ENCODE results near the gene SPECC1. TPM values are rescaled to one million over a fixed set of nuclear protein-coding genes. Genes with fewer than 3 reads are reported as not detected.

Gene SPECC1
- total RNA-seq, 1 donor from 2014 or later, result 55.4 TPM

- FAIRE-seq, result no peak
- peak; percentile 36 to 56 for DNase-seq (ENCODE audit: low spot score in 2 of 2)
Measured at GRCh38 chr17:20121359-20122253, 112.4 kb downstream of the SPECC1 start.

DNA sequence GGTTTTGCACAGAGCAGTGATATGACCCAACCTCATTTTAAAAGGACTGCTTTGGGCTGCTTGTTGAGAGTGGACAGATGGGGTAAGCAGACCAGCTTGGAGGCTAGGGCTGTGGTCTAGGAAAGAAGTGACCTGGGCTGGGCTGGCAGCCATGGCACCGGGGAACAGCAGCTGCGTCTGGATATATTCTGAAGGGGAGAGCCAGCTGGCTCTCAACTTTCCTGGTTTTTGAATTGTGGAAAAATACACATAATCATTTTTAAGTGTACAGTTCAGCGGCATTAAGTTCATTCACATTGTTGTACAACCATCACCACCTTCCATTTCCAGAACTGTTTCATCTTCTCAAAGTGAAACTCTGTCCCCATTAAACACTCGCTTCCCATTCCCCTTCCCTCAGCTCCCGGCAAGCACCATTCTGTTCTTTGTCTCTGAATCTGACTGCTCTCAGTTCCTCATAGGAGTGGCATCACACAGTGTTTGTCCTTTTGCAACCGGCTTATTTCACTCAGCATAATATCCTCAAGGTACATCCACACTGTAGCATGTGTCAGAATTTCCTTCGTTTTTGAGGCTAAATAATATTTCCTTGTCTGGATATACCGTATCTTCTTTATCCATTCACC lies 113.2 kb downstream of the SPECC1 start:
- DNase-seq (ENCODE audit: low spot score in 2 of 2) (no peak), FAIRE-seq (no peak)

- DNase-seq (ENCODE audit: low spot score in 2 of 2) (no peak), FAIRE-seq (no peak)
Measured at GRCh38 chr17:20123209-20123608, 114.0 kb downstream of the SPECC1 start.

GRCh38 chr17:20125724-20126123 lies 116.6 kb downstream of the SPECC1 start:
- FAIRE-seq (no peak), DNase-seq (ENCODE audit: low spot score in 2 of 2) (no peak)

DNA sequence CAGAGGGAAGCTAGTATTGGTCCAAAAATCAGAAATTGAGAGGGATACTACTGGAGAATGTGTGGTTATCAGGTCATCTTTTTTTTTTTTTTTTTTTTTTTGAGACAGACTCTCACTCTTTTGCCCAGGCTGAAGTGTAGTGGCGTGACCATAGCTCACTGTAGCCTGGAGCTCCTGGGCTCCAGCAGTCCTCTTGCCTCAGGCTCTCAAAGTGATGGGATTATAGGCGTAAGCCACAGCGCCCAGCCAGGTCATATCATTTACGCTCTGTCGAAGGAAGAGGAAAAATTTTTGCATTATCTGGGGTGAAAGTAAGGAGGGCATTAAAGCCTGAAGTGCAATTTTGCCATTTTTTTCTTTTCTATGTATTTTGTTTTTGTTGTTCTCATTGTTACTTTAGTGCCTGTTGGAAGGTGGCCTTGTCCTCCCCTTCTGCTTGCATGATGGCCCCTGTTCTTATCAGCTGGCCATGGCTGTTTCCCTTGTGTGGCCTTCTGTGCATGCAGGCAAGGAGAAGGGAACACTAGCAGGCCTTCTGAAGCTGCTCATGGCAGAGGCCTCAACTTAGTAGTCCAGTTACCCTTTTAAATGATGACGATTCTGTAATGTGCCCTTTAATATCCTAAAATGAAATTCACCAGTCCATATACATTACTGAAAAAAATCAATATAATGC lies 118.3 kb downstream of the SPECC1 start:
- FAIRE-seq, result no peak
- DNase-seq (ENCODE audit: low spot score in 2 of 2), result no peak

DNA sequence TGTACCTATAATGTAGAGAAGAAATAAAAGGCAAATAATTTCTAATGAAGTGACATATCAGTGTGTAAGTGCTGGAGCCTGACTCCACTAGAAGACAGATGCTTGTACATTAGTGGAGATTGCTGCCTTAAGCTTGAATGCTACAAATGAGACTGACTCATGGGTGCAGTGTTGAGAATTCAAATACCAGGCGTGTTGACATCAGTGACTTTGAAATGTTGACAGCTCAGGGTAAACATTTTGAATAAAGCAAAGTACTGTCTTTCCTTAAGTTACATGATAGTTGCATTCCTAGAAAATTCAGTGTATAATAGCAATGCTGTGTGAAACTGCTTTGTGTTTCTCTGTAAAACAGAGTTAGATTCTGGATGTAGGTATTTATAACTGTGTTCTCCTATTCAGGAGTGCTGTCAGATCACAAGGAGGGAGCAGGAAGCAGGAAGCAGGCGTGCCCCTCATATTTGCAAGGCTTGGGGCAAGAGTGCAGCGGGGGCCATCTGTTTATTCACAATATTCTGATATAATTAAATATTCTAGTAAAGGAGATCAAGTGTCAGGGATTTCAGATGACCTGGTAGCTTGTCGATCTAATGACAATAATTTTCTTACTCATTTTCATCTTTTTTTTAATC lies 119.0 kb downstream of the SPECC1 start:
- FAIRE-seq (no peak), DNase-seq (ENCODE audit: low spot score in 2 of 2) (no peak)

GRCh38 chr17:20133517-20133916 lies 124.4 kb downstream of the SPECC1 start:
- no peak for FAIRE-seq
- DNase-seq (ENCODE audit: low spot score in 2 of 2), result no peak

DNA sequence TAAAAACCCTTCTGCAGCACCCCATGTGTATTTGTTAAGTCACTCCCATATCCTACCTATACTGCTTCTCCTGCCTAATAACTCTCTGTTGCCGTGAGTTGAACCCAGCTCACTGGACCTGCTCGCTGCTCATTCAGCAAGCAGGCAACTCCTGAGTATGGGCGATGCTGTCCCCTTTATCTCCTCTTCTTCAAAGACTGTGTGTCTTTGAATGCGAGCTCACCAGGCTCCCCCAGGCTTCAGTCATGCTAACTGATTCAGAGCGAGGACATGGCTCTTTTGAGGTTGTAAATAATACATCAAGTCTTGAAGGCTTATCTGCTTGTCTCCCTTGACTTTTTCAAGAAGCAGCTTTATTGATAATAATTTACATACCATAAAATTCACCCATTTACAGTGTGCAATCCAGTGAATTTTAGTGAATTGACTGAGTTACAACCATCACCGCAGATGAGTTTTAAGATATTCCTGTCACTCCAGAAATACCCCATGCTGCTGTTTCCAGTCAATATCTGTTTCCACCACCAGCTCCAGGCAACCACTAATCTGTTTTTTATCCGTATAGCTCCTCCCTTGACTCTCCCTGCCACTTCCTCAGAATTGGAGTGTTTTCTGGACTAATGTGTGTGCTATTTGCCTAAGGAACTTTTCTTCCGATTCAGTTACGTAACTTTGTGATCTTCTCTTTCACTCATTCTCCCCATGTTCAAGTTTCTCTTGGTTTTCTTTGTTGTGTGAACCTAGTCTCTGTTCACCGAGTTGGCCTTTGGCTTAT lies 132.2 kb downstream of the SPECC1 start:
- no peak for DNase-seq (ENCODE audit: low spot score in 2 of 2)
- no peak for FAIRE-seq

- FAIRE-seq (no peak), DNase-seq (ENCODE audit: low spot score in 2 of 2) (no peak)
Measured at GRCh38 chr17:20142268-20142667, 133.1 kb downstream of the SPECC1 start.

DNA sequence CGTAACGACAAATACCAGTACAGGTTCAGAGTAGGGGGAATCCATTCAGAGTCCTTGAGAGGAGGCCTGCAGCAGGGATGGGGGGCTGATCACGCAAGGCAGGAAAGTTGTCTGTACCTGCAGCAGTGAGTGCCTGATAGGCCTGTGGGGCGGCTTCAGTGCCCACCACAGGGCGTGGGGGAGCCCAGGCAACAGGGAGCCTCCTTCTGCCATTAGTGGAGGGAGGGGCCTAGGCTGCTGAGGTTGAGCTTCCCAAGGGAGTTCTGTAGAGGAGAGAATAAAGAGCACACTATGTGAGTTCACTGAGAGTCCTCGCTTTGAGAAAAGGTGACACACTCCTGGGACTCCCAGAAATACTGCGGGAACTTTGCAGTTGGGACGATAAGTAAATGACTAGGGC lies 134.6 kb downstream of the SPECC1 start:
- no peak for FAIRE-seq
- no peak for DNase-seq (ENCODE audit: low spot score in 2 of 2)

- FAIRE-seq (no peak), DNase-seq (ENCODE audit: low spot score in 2 of 2) (no peak)
Measured at GRCh38 chr17:20145567-20145966, 136.4 kb downstream of the SPECC1 start.

DNA sequence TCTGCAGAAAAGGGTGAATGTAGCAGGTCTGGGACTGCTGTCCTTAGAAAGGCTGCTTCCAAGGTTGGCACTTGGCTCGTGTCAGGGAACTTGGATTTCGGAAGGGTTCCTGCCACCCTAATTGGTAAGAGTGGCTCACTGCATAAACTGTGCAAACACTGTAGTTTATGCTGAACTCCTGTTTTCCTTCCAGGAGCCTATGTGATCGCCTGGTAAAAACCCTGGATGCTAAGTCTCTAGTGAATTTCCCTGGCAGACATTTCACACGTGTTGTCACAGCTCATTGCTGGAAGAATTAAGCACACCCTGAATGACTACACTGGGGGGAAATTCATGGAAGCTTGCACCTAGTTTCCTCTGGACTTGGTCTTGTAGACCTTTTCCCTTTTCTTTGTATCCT lies 140.1 kb downstream of the SPECC1 start:
- FAIRE-seq (no peak), DNase-seq (ENCODE audit: low spot score in 2 of 2) (no peak)

GRCh38 chr17:20151174-20151573 lies 142.0 kb downstream of the SPECC1 start:
- no peak for DNase-seq (ENCODE audit: low spot score in 2 of 2)
- no peak for FAIRE-seq

DNA sequence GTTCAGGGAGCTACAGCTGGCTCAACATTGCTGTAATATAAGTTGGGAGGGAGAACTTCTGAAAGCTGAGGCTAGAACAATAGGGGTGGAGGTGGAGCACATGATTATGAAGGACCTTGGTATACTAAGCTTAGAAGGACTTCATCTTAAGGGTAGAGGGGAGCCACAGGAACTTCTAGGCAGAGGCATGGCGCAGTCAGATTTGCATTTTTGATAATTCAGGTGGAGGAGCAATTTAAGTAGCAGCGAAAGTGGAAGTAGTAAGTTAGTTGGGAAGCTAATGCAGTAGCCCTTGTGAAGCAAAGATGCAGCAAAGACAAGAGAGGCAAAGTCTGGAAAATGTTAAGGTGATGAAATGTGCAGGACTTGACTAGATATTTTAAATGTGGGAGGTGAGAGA lies 144.1 kb downstream of the SPECC1 start:
- FAIRE-seq, result no peak
- DNase-seq (ENCODE audit: low spot score in 2 of 2), result no peak

DNA sequence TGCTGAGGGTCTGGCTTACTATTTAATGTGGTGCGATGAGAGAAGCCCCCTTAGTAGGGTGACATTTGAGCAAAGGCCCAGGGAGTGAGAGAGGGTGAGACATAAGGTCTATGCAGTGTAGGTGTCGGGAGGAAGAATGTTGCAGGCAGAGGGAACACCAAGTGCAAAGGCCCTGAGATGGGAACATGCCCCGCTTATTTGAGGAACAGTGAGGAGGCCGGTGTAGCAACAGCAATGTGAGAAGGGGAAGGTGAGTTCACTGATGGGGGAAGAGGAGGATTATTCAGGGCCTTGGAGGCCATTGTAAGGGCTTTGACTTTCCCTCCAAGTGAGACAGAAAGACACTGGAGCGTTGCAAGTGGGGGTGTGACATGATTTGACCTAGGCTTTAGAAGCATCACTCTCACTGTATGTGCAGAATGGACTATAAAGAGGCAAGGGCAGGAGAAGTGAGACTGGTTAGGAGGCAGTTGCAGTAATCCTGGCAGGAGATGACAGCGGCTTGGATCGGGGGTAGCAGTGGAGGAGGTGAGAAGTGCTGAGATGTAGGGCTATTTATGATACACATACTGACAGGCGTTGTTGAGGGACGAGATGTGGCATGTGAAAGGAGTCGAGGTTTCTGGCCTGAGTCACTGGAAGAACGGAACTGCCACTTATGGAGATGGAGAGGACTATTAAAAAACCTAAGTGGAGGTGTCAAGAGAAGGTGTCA lies 145.3 kb downstream of the SPECC1 start:
- DNase-seq (ENCODE audit: low spot score in 2 of 2) (no peak), FAIRE-seq (no peak)

- FAIRE-seq (no peak), DNase-seq (ENCODE audit: low spot score in 2 of 2) (peak; percentile 97)
Measured at GRCh38 chr17:20155258-20156195, 146.4 kb downstream of the SPECC1 start.

DNA sequence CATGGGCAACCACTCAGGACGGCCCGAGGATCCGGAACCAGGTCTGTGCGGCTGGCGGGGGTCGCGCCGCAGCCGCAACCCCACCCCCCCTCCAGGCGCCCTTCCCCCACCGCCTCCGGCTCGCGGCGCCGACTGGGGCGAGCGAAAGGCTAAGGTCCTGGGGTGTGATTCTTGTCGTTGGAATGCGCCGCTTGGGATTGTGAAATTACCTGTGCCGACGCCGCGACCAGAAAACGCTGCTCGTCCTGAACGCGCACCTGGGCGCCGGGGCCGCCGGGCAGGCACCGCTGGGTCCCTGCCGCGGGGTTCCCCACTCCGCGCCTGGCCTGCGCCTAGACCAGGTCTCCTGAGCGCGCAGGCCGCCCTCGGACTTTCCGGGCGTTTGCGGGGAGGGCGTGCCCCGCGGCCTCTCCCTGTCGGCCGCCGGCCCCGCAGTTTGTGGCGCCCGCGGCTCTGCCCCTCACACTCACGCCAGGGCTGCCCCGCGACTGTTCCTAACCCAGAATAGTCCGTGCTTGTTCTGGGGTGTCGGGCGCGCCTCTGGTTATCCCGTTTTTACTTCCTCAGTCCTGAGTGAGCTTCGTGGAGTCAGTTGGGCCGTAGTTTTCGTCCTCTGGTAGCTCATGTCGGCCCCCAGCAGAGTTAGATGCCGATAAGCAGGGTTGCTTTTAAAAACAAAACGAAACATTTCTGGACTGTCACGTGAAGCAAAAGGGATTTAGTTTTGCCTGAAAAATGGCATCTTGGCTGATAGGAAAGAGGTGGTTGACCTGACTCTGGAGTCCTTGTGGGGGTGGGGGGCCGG lies 147.2 kb downstream of the SPECC1 start:
- FAIRE-seq (no peak), DNase-seq (ENCODE audit: low spot score in 2 of 2) (peak; percentile 40 to 54)

GRCh38 chr17:20157001-20157310 lies 147.8 kb downstream of the SPECC1 start:
- DNase-seq (ENCODE audit: low spot score in 2 of 2), result no peak
- no peak for FAIRE-seq

All from frontal cortex (tissue), 4 donors.